SK-N-SH treated with all-trans-retinoic acid at 6 μM for 48 hours (cell line): Measurements from ENCODE around the gene BCKDHA.
"Not testable (repeated sequence)": the region's sequence is repeated elsewhere in the genome, so short reads cannot be mapped to it uniquely, and the experiment has no call there.

Source experiments
- ATAC-seq: fragments of 200-7000 bp; cut with Tn5 transposase; 3 replicates; pipeline ENCODE4 v1.9.1; 2020; ENCODE audit warnings: mild to moderate bottlenecking, moderate library complexity
- BACH2 ChIP-seq: fragments of 250-450 bp; sonication (Bioruptor Pico); IDR thresholded peaks from 2 replicates; pipeline ENCODE4 v1.9.0; 2021; ENCODE audit warnings: mild to moderate bottlenecking, borderline replicate concordance
- CSDC2 ChIP-seq: fragments of 250-450 bp; sonication (Bioruptor Pico); IDR thresholded peaks from 2 replicates; pipeline ENCODE4 v1.5.0; 2020; ENCODE audit warnings: mild to moderate bottlenecking, moderate library complexity
- ESRRG ChIP-seq: fragments of 250-450 bp; sonication (Bioruptor Pico); IDR thresholded peaks from 2 replicates; pipeline ENCODE4 v1.6.1; 2021; ENCODE audit warnings: mild to moderate bottlenecking
- ISL1 ChIP-seq: fragments of 250-450 bp; sonication (Bioruptor Pico); IDR thresholded peaks from 2 replicates; pipeline ENCODE4 v2.1.2; 2022; ENCODE audit warnings: mild to moderate bottlenecking, moderate library complexity
- OSR1 ChIP-seq: fragments of 250-450 bp; sonication (Bioruptor Pico); IDR thresholded peaks from 2 replicates; pipeline ENCODE4 v1.8.0; 2022; ENCODE audit warnings: moderate library complexity, mild to moderate bottlenecking, inconsistent platforms
- RARB ChIP-seq: fragments of 250-450 bp; sonication (Bioruptor Pico); IDR thresholded peaks from 2 replicates; pipeline ENCODE4 v1.8.0; 2021; ENCODE audit warnings: mild to moderate bottlenecking, moderate library complexity
- SNAI2 ChIP-seq: fragments of 250-450 bp; sonication (Bioruptor Pico); IDR thresholded peaks from 2 replicates; pipeline ENCODE4 v1.5.0; 2020; ENCODE audit warnings: mild to moderate bottlenecking, moderate library complexity
- TCF4 ChIP-seq: fragments of 250-450 bp; sonication (Bioruptor Pico); IDR thresholded peaks from 2 replicates; pipeline ENCODE4 v1.8.0; 2021; ENCODE audit warnings: mild to moderate bottlenecking, moderate library complexity, borderline replicate concordance
- TOX ChIP-seq: fragments of 250-450 bp; sonication (Bioruptor Pico); IDR thresholded peaks from 2 replicates; pipeline ENCODE4 v1.8.0; 2021; ENCODE audit warnings: mild to moderate bottlenecking, moderate library complexity, borderline replicate concordance
- ZC3H10 ChIP-seq: fragments of 250-450 bp; sonication (Bioruptor Pico); IDR thresholded peaks from 2 replicates; pipeline ENCODE4 v1.5.1; 2021; ENCODE audit warnings: mild to moderate bottlenecking, moderate library complexity
- ZFP3 ChIP-seq: fragments of 250-450 bp; sonication (Bioruptor Pico); IDR thresholded peaks from 2 replicates; pipeline ENCODE4 v1.5.0; 2020; ENCODE audit warnings: mild to moderate bottlenecking, moderate library complexity
- ZFP30 ChIP-seq: fragments of 450-650 bp; formaldehyde crosslinking; IDR thresholded peaks from 2 replicates; pipeline ENCODE4 v1.5.0; 2022; ENCODE audit warnings: mild to moderate bottlenecking, moderate library complexity
- ZNF565 ChIP-seq: fragments of 450-650 bp; formaldehyde crosslinking; conservative IDR thresholded peaks from 2 replicates; pipeline ENCODE4 v1.5.0; 2020; ENCODE audit warnings: low read depth, mild to moderate bottlenecking, moderate library complexity
- ZNF8 ChIP-seq: fragments of 450-650 bp; formaldehyde crosslinking; IDR thresholded peaks from 2 replicates; pipeline ENCODE4 v1.5.0; 2020; ENCODE audit warnings: mild to moderate bottlenecking, moderate library complexity
- TF ChIP-seq, protein P1 (sequence below): fragments of 250-450 bp; sonication (Bioruptor Pico); IDR thresholded peaks from 2 replicates; pipeline ENCODE4 v1.5.0; 2020; ENCODE audit warnings: mild to moderate bottlenecking, moderate library complexity
- TF ChIP-seq, protein P2 (sequence below): fragments of 250-450 bp; sonication (Bioruptor Pico); IDR thresholded peaks from 2 replicates; pipeline ENCODE4 v1.5.1; 2020; ENCODE audit warnings: low read depth, mild to moderate bottlenecking, moderate library complexity
- TF ChIP-seq, protein P3 (sequence below): fragments of 250-450 bp; sonication (Bioruptor Pico); IDR thresholded peaks from 2 replicates; pipeline ENCODE4 v1.8.0; 2020; ENCODE audit warnings: mild to moderate bottlenecking, moderate library complexity, borderline replicate concordance
- TF ChIP-seq, protein P4 (sequence below): fragments of 250-450 bp; sonication (Bioruptor Pico); IDR thresholded peaks from 2 replicates; pipeline ENCODE4 v1.8.0; 2021; ENCODE audit warnings: low read depth, mild to moderate bottlenecking, moderate library complexity, borderline replicate concordance
- TF ChIP-seq, protein P5 (sequence below): fragments of 250-450 bp; sonication (Bioruptor Pico); IDR thresholded peaks from 2 replicates; pipeline ENCODE4 v1.5.1; 2021; ENCODE audit warnings: mild to moderate bottlenecking, moderate library complexity

Gene BCKDHA

DNA sequence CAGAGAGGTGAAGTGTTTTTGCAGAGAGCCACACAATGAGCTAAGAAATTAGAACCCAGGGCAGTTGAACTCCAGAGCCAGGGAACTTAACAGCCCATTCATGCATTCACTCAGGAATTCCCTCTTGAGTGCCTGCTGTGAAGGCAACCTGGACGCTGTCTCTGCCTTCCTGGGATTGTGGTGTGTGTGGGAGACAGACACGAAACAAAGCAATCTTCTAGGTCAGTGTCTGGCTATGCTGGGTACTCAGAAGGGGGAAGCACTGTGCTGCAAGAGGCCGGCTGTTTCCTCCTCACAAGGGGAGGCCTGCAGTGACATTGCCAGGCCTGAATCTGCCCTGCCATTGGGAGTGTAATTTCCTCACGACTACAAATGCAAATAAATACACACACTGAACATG is 9.7 kb downstream of the BCKDHA start (continued):
- TF ChIP-seq, protein P1, sequence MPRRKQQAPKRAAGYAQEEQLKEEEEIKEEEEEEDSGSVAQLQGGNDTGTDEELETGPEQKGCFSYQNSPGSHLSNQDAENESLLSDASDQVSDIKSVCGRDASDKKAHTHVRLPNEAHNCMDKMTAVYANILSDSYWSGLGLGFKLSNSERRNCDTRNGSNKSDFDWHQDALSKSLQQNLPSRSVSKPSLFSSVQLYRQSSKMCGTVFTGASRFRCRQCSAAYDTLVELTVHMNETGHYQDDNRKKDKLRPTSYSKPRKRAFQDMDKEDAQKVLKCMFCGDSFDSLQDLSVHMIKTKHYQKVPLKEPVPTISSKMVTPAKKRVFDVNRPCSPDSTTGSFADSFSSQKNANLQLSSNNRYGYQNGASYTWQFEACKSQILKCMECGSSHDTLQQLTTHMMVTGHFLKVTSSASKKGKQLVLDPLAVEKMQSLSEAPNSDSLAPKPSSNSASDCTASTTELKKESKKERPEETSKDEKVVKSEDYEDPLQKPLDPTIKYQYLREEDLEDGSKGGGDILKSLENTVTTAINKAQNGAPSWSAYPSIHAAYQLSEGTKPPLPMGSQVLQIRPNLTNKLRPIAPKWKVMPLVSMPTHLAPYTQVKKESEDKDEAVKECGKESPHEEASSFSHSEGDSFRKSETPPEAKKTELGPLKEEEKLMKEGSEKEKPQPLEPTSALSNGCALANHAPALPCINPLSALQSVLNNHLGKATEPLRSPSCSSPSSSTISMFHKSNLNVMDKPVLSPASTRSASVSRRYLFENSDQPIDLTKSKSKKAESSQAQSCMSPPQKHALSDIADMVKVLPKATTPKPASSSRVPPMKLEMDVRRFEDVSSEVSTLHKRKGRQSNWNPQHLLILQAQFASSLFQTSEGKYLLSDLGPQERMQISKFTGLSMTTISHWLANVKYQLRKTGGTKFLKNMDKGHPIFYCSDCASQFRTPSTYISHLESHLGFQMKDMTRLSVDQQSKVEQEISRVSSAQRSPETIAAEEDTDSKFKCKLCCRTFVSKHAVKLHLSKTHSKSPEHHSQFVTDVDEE (CRISPR knock-in tag) = no peak
- TF ChIP-seq, protein P2, sequence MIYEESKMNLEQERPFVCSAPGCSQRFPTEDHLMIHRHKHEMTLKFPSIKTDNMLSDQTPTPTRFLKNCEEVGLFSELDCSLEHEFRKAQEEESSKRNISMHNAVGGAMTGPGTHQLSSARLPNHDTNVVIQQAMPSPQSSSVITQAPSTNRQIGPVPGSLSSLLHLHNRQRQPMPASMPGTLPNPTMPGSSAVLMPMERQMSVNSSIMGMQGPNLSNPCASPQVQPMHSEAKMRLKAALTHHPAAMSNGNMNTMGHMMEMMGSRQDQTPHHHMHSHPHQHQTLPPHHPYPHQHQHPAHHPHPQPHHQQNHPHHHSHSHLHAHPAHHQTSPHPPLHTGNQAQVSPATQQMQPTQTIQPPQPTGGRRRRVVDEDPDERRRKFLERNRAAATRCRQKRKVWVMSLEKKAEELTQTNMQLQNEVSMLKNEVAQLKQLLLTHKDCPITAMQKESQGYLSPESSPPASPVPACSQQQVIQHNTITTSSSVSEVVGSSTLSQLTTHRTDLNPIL (CRISPR knock-in tag) = no peak
- TF ChIP-seq CSDC2 = no peak
- TF ChIP-seq SNAI2 (CRISPR knock-in tag) = no peak
- TF ChIP-seq ZFP30 (CRISPR knock-in tag) = no peak
- no peak for TF ChIP-seq ZC3H10
- TF ChIP-seq RARB (CRISPR knock-in tag) = no peak
- TF ChIP-seq, all 23 proteins: peak for 0

DNA sequence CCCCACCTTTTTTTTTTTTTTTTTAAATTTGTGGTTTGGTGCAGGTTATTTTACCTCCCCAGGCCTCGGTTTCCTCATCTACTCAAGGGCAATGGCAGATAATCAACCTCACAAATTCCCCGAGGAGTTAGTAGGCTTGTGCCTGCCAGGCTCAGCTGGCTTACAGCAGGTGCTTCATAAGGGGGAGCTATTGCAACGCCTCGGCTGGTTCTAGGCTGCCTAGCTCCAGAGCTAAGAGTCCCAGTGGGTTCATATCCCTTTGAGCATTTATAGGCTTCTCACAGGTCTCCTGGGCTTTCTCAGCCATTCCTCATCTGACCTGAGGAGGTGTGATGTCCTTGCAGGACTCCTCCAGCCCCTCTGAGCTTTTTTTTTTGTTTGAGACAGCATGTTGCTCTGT is 10.6 kb downstream of the BCKDHA start:
- no peak for TF ChIP-seq ZNF8 (CRISPR knock-in tag)
- no peak for TF ChIP-seq ZC3H10
- TF ChIP-seq TCF4 = no peak
- TF ChIP-seq ZFP3 (CRISPR knock-in tag) = no peak
- no peak for TF ChIP-seq ZFP30 (CRISPR knock-in tag)
- no peak for TF ChIP-seq OSR1 (CRISPR knock-in tag)
- no peak for TF ChIP-seq BACH2
- TF ChIP-seq, protein P3, sequence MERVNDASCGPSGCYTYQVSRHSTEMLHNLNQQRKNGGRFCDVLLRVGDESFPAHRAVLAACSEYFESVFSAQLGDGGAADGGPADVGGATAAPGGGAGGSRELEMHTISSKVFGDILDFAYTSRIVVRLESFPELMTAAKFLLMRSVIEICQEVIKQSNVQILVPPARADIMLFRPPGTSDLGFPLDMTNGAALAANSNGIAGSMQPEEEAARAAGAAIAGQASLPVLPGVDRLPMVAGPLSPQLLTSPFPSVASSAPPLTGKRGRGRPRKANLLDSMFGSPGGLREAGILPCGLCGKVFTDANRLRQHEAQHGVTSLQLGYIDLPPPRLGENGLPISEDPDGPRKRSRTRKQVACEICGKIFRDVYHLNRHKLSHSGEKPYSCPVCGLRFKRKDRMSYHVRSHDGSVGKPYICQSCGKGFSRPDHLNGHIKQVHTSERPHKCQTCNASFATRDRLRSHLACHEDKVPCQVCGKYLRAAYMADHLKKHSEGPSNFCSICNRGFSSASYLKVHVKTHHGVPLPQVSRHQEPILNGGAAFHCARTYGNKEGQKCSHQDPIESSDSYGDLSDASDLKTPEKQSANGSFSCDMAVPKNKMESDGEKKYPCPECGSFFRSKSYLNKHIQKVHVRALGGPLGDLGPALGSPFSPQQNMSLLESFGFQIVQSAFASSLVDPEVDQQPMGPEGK (CRISPR knock-in tag) = no peak
- TF ChIP-seq TOX (CRISPR knock-in tag) = no peak
- TF ChIP-seq, protein P4, sequence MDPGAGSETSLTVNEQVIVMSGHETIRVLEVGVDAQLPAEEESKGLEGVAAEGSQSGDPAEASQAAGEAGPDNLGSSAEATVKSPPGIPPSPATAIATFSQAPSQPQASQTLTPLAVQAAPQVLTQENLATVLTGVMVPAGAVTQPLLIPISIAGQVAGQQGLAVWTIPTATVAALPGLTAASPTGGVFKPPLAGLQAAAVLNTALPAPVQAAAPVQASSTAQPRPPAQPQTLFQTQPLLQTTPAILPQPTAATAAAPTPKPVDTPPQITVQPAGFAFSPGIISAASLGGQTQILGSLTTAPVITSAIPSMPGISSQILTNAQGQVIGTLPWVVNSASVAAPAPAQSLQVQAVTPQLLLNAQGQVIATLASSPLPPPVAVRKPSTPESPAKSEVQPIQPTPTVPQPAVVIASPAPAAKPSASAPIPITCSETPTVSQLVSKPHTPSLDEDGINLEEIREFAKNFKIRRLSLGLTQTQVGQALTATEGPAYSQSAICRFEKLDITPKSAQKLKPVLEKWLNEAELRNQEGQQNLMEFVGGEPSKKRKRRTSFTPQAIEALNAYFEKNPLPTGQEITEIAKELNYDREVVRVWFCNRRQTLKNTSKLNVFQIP (CRISPR knock-in tag) = no peak
- TF ChIP-seq, protein P2 (CRISPR knock-in tag) = no peak
- no peak for TF ChIP-seq CSDC2
- TF ChIP-seq ISL1 (CRISPR knock-in tag) = no peak
- TF ChIP-seq, protein P1 (CRISPR knock-in tag) = no peak
- no peak; the same call in 2 of the 3 replicates for ATAC-seq

DNA sequence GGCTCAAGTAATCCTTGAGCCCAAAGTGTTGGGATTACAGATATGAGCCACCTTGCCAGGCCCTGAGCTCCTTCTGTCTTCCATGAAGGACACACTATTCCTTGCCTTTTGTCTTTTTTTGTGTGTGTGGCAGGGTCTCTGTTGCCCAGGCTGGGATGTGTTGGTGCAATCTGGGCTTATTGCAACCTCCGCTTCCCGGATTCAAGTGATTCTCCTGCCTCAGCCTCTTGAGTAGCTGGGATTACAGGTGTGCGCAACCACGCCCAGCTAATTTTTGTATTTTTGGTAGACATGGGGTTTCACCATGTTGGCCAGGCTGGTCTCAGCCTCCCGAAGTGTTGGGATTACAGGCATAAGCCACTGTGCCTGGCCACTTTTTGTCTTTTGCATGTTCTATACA is 11.2 kb downstream of the BCKDHA start:
- ATAC-seq = not testable (repeated sequence)

DNA sequence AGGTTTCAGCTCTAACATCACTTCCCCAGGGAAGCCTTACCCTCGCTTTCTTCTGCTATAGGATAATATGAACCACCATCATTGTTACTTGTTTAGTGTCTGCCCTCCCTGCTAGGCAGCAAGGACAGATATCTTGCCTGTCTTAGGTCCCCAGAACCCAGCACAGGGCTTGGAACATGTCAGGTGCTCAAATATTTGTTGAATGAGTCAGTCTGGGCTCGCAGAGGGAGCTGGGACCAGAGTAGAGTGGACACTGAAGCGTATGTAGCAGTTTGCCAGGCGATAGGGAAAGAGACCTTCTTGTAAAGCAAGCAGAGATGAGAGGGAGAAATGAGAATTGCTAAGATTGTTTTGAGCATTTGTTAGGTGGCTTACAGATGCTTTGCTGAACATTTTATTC is 11.7 kb downstream of the BCKDHA start:
- ATAC-seq = peak; percentile 60
- no peak for TF ChIP-seq ZNF565
- TF ChIP-seq TOX (CRISPR knock-in tag) = no peak
- TF ChIP-seq ESRRG = no peak
- TF ChIP-seq RARB (CRISPR knock-in tag) = no peak
- TF ChIP-seq, protein P5, sequence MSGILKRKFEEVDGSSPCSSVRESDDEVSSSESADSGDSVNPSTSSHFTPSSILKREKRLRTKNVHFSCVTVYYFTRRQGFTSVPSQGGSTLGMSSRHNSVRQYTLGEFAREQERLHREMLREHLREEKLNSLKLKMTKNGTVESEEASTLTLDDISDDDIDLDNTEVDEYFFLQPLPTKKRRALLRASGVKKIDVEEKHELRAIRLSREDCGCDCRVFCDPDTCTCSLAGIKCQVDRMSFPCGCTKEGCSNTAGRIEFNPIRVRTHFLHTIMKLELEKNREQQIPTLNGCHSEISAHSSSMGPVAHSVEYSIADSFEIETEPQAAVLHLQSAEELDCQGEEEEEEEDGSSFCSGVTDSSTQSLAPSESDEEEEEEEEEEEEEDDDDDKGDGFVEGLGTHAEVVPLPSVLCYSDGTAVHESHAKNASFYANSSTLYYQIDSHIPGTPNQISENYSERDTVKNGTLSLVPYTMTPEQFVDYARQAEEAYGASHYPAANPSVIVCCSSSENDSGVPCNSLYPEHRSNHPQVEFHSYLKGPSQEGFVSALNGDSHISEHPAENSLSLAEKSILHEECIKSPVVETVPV (CRISPR knock-in tag) = no peak
- no peak for TF ChIP-seq CSDC2
- TF ChIP-seq, protein P3 (CRISPR knock-in tag) = no peak
- TF ChIP-seq TCF4 = no peak
